Endothelial cell of hepatic sinusoid (primary cell): ENCODE measurements around the gene RASGRF2.
"Not testable (repeated sequence)": the region's sequence is repeated elsewhere in the genome, so short reads cannot be mapped to it uniquely, and the experiment has no call there.

Source experiments
- in situ Hi-C: cut with HindIII; loops from 2 replicates; pipeline ENCODE4 v1.10.0; 2017; ENCODE audit warnings: low sequenced_read_pairs

The RASGRF2 gene

GRCh38 chr5:81256766-81257165, 296.6 kb downstream of the RASGRF2 start:
- in situ Hi-C loops = no loop called here

GRCh38 chr5:81262796-81263195, 302.6 kb downstream of the RASGRF2 start:
- in situ Hi-C loops = not testable (repeated sequence)

GRCh38 chr5:81265101-81265500, 304.9 kb downstream of the RASGRF2 start:
- in situ Hi-C loops = no loop called here

- in situ Hi-C loops = no loop called here
These were observed 308.5 kb downstream of the RASGRF2 start for GRCh38 chr5:81268521-81269196.

- in situ Hi-C loops = no loop called here
These were observed 309.7 kb downstream of the RASGRF2 start for GRCh38 chr5:81269751-81270393.

GRCh38 chr5:81270394-81271027, 310.3 kb downstream of the RASGRF2 start:
- in situ Hi-C loops = not testable (repeated sequence)
